Ishikawa (cell line): ENCODE measurements around the gene MDC1.

ENCODE experiments used
- EP300 ChIP-seq: IDR thresholded peaks from 2 replicates; pipeline ENCODE4 v1.6.1; 2012; ENCODE audit warnings: borderline replicate concordance
- MAX ChIP-seq: IDR thresholded peaks from 2 replicates; pipeline ENCODE4 v1.6.1; 2012
- NFIC ChIP-seq: IDR thresholded peaks from 2 replicates; pipeline ENCODE4 v1.6.1; 2012
- TEAD4 ChIP-seq: IDR thresholded peaks from 2 replicates; pipeline ENCODE4 v1.6.1; 2012
- USF1 ChIP-seq: IDR thresholded peaks from 2 replicates; pipeline ENCODE4 v1.6.1; 2012
- ZBTB7A ChIP-seq: IDR thresholded peaks from 2 replicates; pipeline ENCODE4 v1.6.1; 2012; ENCODE audit warnings: low read depth

- TF ChIP-seq EP300 (no peak), MAX (no peak; the same call in 1 of the 2 replicates), ZBTB7A (no peak), USF1 (no peak), TEAD4 (no peak), NFIC (no peak)
These were observed 29.2 kb downstream of the MDC1 start for GRCh38 chr6:30687659-30688431.
